Heart left ventricle (tissue), 13 donors: ENCODE measurements around the gene CDH13.

Source experiments
- CTCF ChIP-seq, 12 donors: fragments of 200-600 bp; sonication (generic) in 4 of 12; IDR thresholded peaks; one replicate each; pipeline versions ENCODE4 v1.5.0 to v1.8.0; 2018 to 2022; ENCODE audit warnings: antibody characterized with exemption in 12 of 12, mild to moderate bottlenecking in 5 of 12
- POLR2A ChIP-seq, 2 donors: fragments of 450-650 bp; IDR thresholded peaks; one replicate each; pipeline ENCODE4 v1.6.1; 2017; ENCODE audit warnings: antibody characterized with exemption in 2 of 2, mild to moderate bottlenecking in 2 of 2, moderate library complexity in 2 of 2
- donor health status: ischemic (EF 13 %, LVEDD 7.1; RV severe dilation, severe dysfunction).
- donor health status: DM: no; HTN: yes; CAD: no.
- donor health status: DM: no; HTN: no; CAD: no.
- donor health status: ischemic (EF 25% LVEDD 6.9; RV normal size, moderate dysfunction).
- donor health status: ischemic (EF 25% LVEDD 5.7; RV mildly dilated, moderate dysfunction).
- donor health status: ischemic (EF 35%, LVEDD 5.7; RV mildly dilated, moderate dysfunction).
- donor health status: nonischemic (EF 11% LVEDD 7.7; RV severe dilation, severe dysfunction).
- donor health status: DM: yes; HTN: yes; CAD: no.
- donor health status: PGD.
- donor health status: ischemic (EF 29% LVEDD 5.4; RV normal size, mild dysfunction).
- donor health status: nonischemic (EF 23%, LVEDD 6.1; RV moderate dilation, normal function).

- no peak for TF ChIP-seq CTCF (IDR thresholded peaks at IDR 0.05)
- no peak for TF ChIP-seq POLR2A (IDR thresholded peaks at IDR 0.05)
Measured at GRCh38 chr16:82874672-82875071, 247.9 kb downstream of the CDH13 start.
